ENCODE measurements around the gene PPP3R2.

PPP3R2 gene

GRCh38 chr9:101543098-101543735 is 51.6 kb downstream of the PPP3R2 start:
- Histone ChIP-seq H3K79me2 (ENCODE audit: insufficient read depth, low read length) (no peaks in the 10 kb centered on the region), H3K27ac (ENCODE audit: low read depth, low read length, poor library complexity, severe bottlenecking) (no peak overlapping the region), H3K27me3 (ENCODE audit: insufficient read depth, low read length) (no peaks in the 10 kb centered on the region), H3K9me2 (ENCODE audit: low read depth, low read length) (no peaks in the 10 kb centered on the region), H3K36me3 (ENCODE audit: insufficient read depth, low read length) (peaks cover 79% of the 10 kb centered on the region), H3K9me3 (ENCODE audit: low read length) (no peaks in the 10 kb centered on the region), H3K4me1 (ENCODE audit: insufficient read depth, low read length, severe bottlenecking) (no peaks in the 10 kb centered on the region), H3K4me2 (ENCODE audit: low read length) (no peak overlapping the region), H3F3A (ENCODE audit: insufficient read depth, low read length) (no peaks in the 10 kb centered on the region), H2AFZ (ENCODE audit: low read length) (no peak overlapping the region), H4K20me1 (ENCODE audit: insufficient read depth, low read length) (no peaks in the 10 kb centered on the region), H3K9ac (ENCODE audit: low read length) (no peak overlapping the region), H3K4me3 (ENCODE audit: low read depth, low read length, poor library complexity, severe bottlenecking) (no peak overlapping the region)
- TF ChIP-seq EZH2 (IDR thresholded peaks at IDR 0.05; ENCODE audit: borderline replicate concordance, low read length) (no peak), CTCF (IDR thresholded peaks at IDR 0.05; ENCODE audit: low read length) (no peak)
